Stimulated activated CD4-positive, alpha-beta T cell treated with anti-CD3 and anti-CD28 coated beads, Interleukin-1b, Interleukin-23, amount 100 ng/mL, for 1 hour (primary cell): ENCODE measurements around the gene C16orf92.

Experiments used
- DNase-seq, 2 donors: peaks; one replicate each; pipeline ENCODE4 v3.0.0-alpha.2; 2020; ENCODE audit warnings: low read depth in 2 of 2

The C16orf92 gene

GRCh38 chr16:30022887-30023286 lies at the start of gene C16orf92:
TSS of gene C16orf92 (plus strand) at chr16:30023198. CDS start at chr16:30023341, 143 bp downstream.
- DNase-seq = no peak

- peak; percentile 80 to 83 for DNase-seq
These were observed 49.4 kb upstream of the C16orf92 start, which contains the start of gene TAOK2 for GRCh38 chr16:29973384-29974246. TSS of gene TAOK2 (plus strand) at chr16:29973868. CDS start at chr16:29977773, 3,905 bp downstream.

GRCh38 chr16:29974291-29975133 lies 48.5 kb upstream of the C16orf92 start:
- no peak for DNase-seq

GRCh38 chr16:29975134-29975538 lies 47.9 kb upstream of the C16orf92 start:
- no peak for DNase-seq

GRCh38 chr16:29975811-29976511 lies 47.0 kb upstream of the C16orf92 start:
- no peak for DNase-seq

GRCh38 chr16:29977063-29977825 lies 45.8 kb upstream of the C16orf92 start:
- no peak for DNase-seq

- DNase-seq = no peak
These were observed 44.9 kb upstream of the C16orf92 start for GRCh38 chr16:29978081-29978480.

GRCh38 chr16:29978564-29979270 lies 44.3 kb upstream of the C16orf92 start:
- no peak for DNase-seq

GRCh38 chr16:29982560-29983419 lies 40.2 kb upstream of the C16orf92 start:
- DNase-seq = no peak

GRCh38 chr16:29983420-29984136 lies 39.4 kb upstream of the C16orf92 start:
- no peak for DNase-seq

- no peak for DNase-seq
These were observed 38.7 kb upstream of the C16orf92 start for GRCh38 chr16:29984137-29984763.

GRCh38 chr16:29984764-29985147 lies 38.2 kb upstream of the C16orf92 start:
- DNase-seq = no peak

GRCh38 chr16:29985271-29985811 lies 37.7 kb upstream of the C16orf92 start:
- DNase-seq = no peak

- DNase-seq = no peak
These were observed 36.8 kb upstream of the C16orf92 start for GRCh38 chr16:29986231-29986630.

- DNase-seq = no peak
These were observed 36.1 kb upstream of the C16orf92 start for GRCh38 chr16:29986931-29987330.

GRCh38 chr16:29987371-29988085 lies 35.5 kb upstream of the C16orf92 start:
- DNase-seq = no peak

- no peak for DNase-seq
These were observed 34.5 kb upstream of the C16orf92 start for GRCh38 chr16:29988346-29989075.
